Thyroid gland (tissue), 4 donors: Measurements from ENCODE around the gene PREPL. TPM values are rescaled to one million over a fixed set of nuclear protein-coding genes. Genes with fewer than 3 reads are reported as not detected.

Experiments
- DNase-seq, 2 donors: peaks; one replicate each; pipeline ENCODE4 v3.0.0-alpha.2; 2019
- H3K27ac ChIP-seq, 3 donors: fragments of 200-600 bp; sonication (generic); 1 replicate in 2 of 3; 2 replicates in 1 of 3; pipeline ENCODE4 v1.5.1; 2016 to 2019; ENCODE audit warnings: mild to moderate bottlenecking in 1 of 3, moderate library complexity in 1 of 3
- H3K27me3 ChIP-seq: fragments of 200-600 bp; sonication (generic); one replicate; pipeline ENCODE4 v1.5.1; 2019
- H3K36me3 ChIP-seq, 2 donors: fragments of 200-600 bp; sonication (generic); one replicate each; pipeline ENCODE4 v1.5.1; 2016 to 2019
- H3K4me1 ChIP-seq, 2 donors: fragments of 200-600 bp; sonication (generic); one replicate each; pipeline ENCODE4 v1.5.1; 2017 to 2019
- H3K4me3 ChIP-seq, 3 donors: fragments of 200-600 bp; sonication (generic); replicated peaks in 1 of 3; 1 replicate in 2 of 3; 2 replicates in 1 of 3; pipeline ENCODE4 v1.5.1; 2016; ENCODE audit warnings: mild to moderate bottlenecking in 1 of 3
- H3K9me3 ChIP-seq: fragments of 200-600 bp; sonication (generic); one replicate; pipeline ENCODE4 v1.5.1; 2017
- POLR2A ChIP-seq, 2 donors: fragments of 450-650 bp; IDR thresholded peaks; one replicate each; pipeline ENCODE4 v1.6.1; 2017; ENCODE audit warnings: antibody characterized with exemption in 2 of 2, mild to moderate bottlenecking in 2 of 2, moderate library complexity in 1 of 2
- WGBS, 2 donors: methylation state at CpG; one replicate each; pipeline ENCODE4 v1.1.5; 2017; 5-methylcytosine and 5-hydroxymethylcytosine counted together
- intact Hi-C: fragments of 100-400 bp; cut with DNase I; formaldehyde crosslinking; loops from one replicate; pipeline ENCODE4 v1.15.1; 2023
- total RNA-seq, 4 donors: library from RNA; depleted of rRNA; stranded (reverse); fragments of >200 nt; gene quantifications; one replicate each; pipeline ENCODE4 v1.2.3, GENCODE V29; 2016
- TF ChIP-seq, protein P1 (sequence below), 6 experiments: fragments of 200-600 bp in 3 of 6; fragments of 450-650 bp in 3 of 6; sonication (generic) in 3 of 6; IDR thresholded peaks; one replicate each; pipeline ENCODE4 v1.5.1; 2016 to 2019; ENCODE audit warnings: antibody characterized with exemption in 6 of 6, mild to moderate bottlenecking in 2 of 6, inconsistent platforms in 1 of 6, moderate library complexity in 1 of 6

PREPL gene
- total RNA-seq, 4 donors from 2014 or later, result 70.0 to 93.2 (median 72.3) TPM

GRCh38 chr2:44283116-44283666 lies 78.1 kb downstream of the PREPL start:
- no peak for TF ChIP-seq POLR2A (IDR thresholded peaks at IDR 0.05)
- TF ChIP-seq, protein P1, sequence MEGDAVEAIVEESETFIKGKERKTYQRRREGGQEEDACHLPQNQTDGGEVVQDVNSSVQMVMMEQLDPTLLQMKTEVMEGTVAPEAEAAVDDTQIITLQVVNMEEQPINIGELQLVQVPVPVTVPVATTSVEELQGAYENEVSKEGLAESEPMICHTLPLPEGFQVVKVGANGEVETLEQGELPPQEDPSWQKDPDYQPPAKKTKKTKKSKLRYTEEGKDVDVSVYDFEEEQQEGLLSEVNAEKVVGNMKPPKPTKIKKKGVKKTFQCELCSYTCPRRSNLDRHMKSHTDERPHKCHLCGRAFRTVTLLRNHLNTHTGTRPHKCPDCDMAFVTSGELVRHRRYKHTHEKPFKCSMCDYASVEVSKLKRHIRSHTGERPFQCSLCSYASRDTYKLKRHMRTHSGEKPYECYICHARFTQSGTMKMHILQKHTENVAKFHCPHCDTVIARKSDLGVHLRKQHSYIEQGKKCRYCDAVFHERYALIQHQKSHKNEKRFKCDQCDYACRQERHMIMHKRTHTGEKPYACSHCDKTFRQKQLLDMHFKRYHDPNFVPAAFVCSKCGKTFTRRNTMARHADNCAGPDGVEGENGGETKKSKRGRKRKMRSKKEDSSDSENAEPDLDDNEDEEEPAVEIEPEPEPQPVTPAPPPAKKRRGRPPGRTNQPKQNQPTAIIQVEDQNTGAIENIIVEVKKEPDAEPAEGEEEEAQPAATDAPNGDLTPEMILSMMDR (IDR thresholded peaks at IDR 0.05), result no peak
- no peaks in the 10 kb centered on the region for H3K4me1 ChIP-seq
- DNase-seq, result no peak
- intact Hi-C loops, result no loop called here
- no peaks in the 10 kb centered on the region for H3K27me3 ChIP-seq
- H3K4me3 ChIP-seq, result no peak overlapping the region
- H3K27ac ChIP-seq, result no peak overlapping the region
- no peaks in the 10 kb centered on the region for H3K9me3 ChIP-seq
- WGBS, 2 donors, result 44 to 100% methylated on average over 1 of the region's 1 CpG
- H3K36me3 ChIP-seq, result no peaks in the 10 kb centered on the region

- Histone ChIP-seq H3K9me3 (no peaks in the 10 kb centered on the region), H3K27me3 (no peaks in the 10 kb centered on the region), H3K4me3 (no peak overlapping the region), H3K27ac (no peak overlapping the region), H3K36me3 (no peaks in the 10 kb centered on the region), H3K4me1 (peaks cover 5 to 11% of the 10 kb centered on the region in 2 donors)
- TF ChIP-seq POLR2A (IDR thresholded peaks at IDR 0.05), result no peak
- TF ChIP-seq, protein P1 (IDR thresholded peaks at IDR 0.05), result no peak
- no peak for DNase-seq
- 100% methylated on average over 1 of the region's 1 CpG for WGBS, 2 donors
- intact Hi-C loops, result no loop called here
These were observed 80.4 kb downstream of the PREPL start for GRCh38 chr2:44280869-44281268.

- Histone ChIP-seq H3K36me3 (no peaks in the 10 kb centered on the region), H3K27ac (no peak overlapping the region), H3K9me3 (no peaks in the 10 kb centered on the region), H3K27me3 (no peaks in the 10 kb centered on the region), H3K4me3 (no peak overlapping the region), H3K4me1 (peaks cover 10 to 19% of the 10 kb centered on the region in 2 donors)
- TF ChIP-seq POLR2A (IDR thresholded peaks at IDR 0.05), result no peak
- TF ChIP-seq, protein P1 (IDR thresholded peaks at IDR 0.05), result no peak
- no peak for DNase-seq
- intact Hi-C loops, result no loop called here
- WGBS, 2 donors, result 53 to 88% methylated on average over 1 of the region's 1 CpG
These were observed 83.8 kb downstream of the PREPL start for GRCh38 chr2:44277541-44277940.

- Histone ChIP-seq H3K4me3 (no peak overlapping the region), H3K4me1 (peaks cover 10 to 19% of the 10 kb centered on the region in 2 donors), H3K27ac (peak overlapping the region; percentile 52 to 69 (median 64)), H3K27me3 (no peaks in the 10 kb centered on the region), H3K9me3 (no peaks in the 10 kb centered on the region), H3K36me3 (no peaks in the 10 kb centered on the region)
- TF ChIP-seq, protein P1 (IDR thresholded peaks at IDR 0.05), result no peak
- TF ChIP-seq POLR2A (IDR thresholded peaks at IDR 0.05), result no peak
- DNase-seq, result peak in 1 of 2 donors; percentile 6
- 25 to 42% methylated on average over 2 of the region's 2 CpGs for WGBS, 2 donors
- intact Hi-C loops, result no loop called here
These were observed 85.4 kb downstream of the PREPL start for GRCh38 chr2:44275927-44276303.

DNA sequence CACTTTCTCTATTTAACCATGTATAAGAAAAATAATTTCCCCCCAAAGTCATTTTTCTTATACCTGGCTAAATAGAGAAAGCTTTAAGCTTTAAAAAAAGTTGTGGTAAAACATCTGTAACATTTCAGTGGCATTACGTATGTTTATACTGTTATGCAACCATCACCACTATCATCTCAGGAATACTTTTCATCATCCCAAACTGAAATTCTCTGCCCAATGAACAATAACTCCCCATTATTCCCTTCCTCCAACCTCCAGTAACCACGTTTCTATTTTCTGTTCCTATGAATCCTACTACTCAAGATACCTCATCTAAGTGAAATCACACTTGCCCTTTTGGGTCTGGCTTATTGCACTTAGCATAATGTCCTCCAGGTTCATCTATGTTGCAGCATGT lies 87.7 kb downstream of the PREPL start:
- H3K36me3 ChIP-seq, result no peaks in the 10 kb centered on the region
- peaks cover 10 to 19% of the 10 kb centered on the region in 2 donors for H3K4me1 ChIP-seq
- no peak overlapping the region for H3K27ac ChIP-seq
- H3K9me3 ChIP-seq, result no peaks in the 10 kb centered on the region
- intact Hi-C loops, result no loop called here
- no peak for TF ChIP-seq POLR2A (IDR thresholded peaks at IDR 0.05)
- TF ChIP-seq, protein P1 (IDR thresholded peaks at IDR 0.05), result no peak
- H3K27me3 ChIP-seq, result no peaks in the 10 kb centered on the region
- H3K4me3 ChIP-seq, result no peak overlapping the region
- WGBS, 2 donors, result 86 to 91% methylated on average over 2 of the region's 2 CpGs
- DNase-seq, result no peak
